Measurements from ENCODE around the gene PGM5.

DNA sequence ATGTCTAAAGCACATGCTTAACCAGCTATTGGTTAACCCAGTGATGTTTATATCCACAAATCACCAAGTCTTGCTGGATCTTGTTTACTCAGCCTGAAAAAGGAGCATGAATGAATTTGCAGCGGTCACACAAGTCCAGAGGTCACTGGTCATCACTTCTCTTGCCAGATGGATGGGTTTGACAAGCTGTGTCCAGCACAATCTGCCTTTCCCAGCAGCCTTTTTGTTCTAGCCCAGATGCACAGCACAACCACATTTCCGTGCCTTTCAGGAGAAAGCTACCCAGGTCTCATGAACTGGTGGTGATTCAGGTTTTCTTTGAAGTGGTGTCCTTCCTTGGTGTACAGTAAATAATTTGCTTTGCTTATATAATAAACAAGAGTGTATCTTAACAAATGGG lies 152.1 kb downstream of the PGM5 start:
- TF ChIP-seq, protein P1, sequence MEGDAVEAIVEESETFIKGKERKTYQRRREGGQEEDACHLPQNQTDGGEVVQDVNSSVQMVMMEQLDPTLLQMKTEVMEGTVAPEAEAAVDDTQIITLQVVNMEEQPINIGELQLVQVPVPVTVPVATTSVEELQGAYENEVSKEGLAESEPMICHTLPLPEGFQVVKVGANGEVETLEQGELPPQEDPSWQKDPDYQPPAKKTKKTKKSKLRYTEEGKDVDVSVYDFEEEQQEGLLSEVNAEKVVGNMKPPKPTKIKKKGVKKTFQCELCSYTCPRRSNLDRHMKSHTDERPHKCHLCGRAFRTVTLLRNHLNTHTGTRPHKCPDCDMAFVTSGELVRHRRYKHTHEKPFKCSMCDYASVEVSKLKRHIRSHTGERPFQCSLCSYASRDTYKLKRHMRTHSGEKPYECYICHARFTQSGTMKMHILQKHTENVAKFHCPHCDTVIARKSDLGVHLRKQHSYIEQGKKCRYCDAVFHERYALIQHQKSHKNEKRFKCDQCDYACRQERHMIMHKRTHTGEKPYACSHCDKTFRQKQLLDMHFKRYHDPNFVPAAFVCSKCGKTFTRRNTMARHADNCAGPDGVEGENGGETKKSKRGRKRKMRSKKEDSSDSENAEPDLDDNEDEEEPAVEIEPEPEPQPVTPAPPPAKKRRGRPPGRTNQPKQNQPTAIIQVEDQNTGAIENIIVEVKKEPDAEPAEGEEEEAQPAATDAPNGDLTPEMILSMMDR (conservative IDR thresholded peaks at IDR 0.05; ENCODE audit: low read length), result no peak
- no peak for TF ChIP-seq EZH2phosphoT487 (IDR thresholded peaks at IDR 0.05; ENCODE audit: borderline replicate concordance, low read depth, low read length)
